OCI-LY7 (cell line): ENCODE results near the gene KRT39. TPM values are rescaled to one million over a fixed set of nuclear protein-coding genes. Genes with fewer than 3 reads are reported as not detected.

Experiments
- BruUV-seq: library from RNA; stranded (reverse); fragments of 400-500 nt; replicated peaks from 2 replicates; lab custom pipeline; 2021; lab: Mats Ljungman, UMichigan
- CTCF ChIA-PET: fragments of 300-600 bp; sonication (Branson Sonifier 250); formaldehyde crosslinking; loops from one replicate; lab custom pipeline; 2022; ENCODE audit warnings: antibody characterized with exemption; ENCODE audit not compliant: unreplicated experiment; lab: Charles Lee
- POLR2A ChIA-PET: fragments of 300-600 bp; sonication (Branson Sonifier 250); formaldehyde crosslinking; loops from one replicate; lab custom pipeline; 2022; ENCODE audit warnings: antibody characterized with exemption; lab: Charles Lee
- DNase-seq: peaks from one replicate; pipeline ENCODE4 v3.0.0-alpha.2; 2015; ENCODE audit warnings: low spot score
- H2AFZ ChIP-seq: fragments of 200-600 bp; sonication (generic), shearing (Covaris generic); 2 replicates; pipeline ENCODE4 v1.6.1; 2014; ENCODE audit warnings: mild to moderate bottlenecking, antibody characterized with exemption, low read length, moderate library complexity
- H3K27ac ChIP-seq: fragments of 200-600 bp; sonication (generic); 2 replicates; pipeline ENCODE4 v1.5.1; 2014; ENCODE audit warnings: mixed run types, low read depth, mild to moderate bottlenecking, moderate library complexity, low read length, inconsistent platforms; ENCODE audit not compliant: poor library complexity, severe bottlenecking
- H3K36me3 ChIP-seq: fragments of 200-600 bp; sonication (generic); 2 replicates; pipeline ENCODE4 v1.6.1; 2014; ENCODE audit warnings: mild to moderate bottlenecking, antibody characterized with exemption, low read length, moderate library complexity, mixed read lengths; ENCODE audit not compliant: insufficient read depth
- H3K4me1 ChIP-seq: fragments of 200-600 bp; sonication (generic); 2 replicates; pipeline ENCODE4 v1.5.1; 2014; ENCODE audit warnings: mild to moderate bottlenecking, low read length; ENCODE audit not compliant: insufficient read depth, poor library complexity, severe bottlenecking
- H3K4me2 ChIP-seq: fragments of 200-600 bp; sonication (generic); 2 replicates; pipeline ENCODE4 v1.6.1; 2014; ENCODE audit warnings: mild to moderate bottlenecking, low read length
- H3K4me3 ChIP-seq: fragments of 200-600 bp; sonication (generic); 2 replicates; pipeline ENCODE4 v1.5.1; 2014; ENCODE audit warnings: mild to moderate bottlenecking, low read depth, low read length; ENCODE audit not compliant: poor library complexity, severe bottlenecking
- H3K79me2 ChIP-seq: fragments of 200-600 bp; sonication (generic); 2 replicates; pipeline ENCODE4 v1.6.1; 2016; ENCODE audit warnings: low read depth, mild to moderate bottlenecking, low read length, moderate library complexity, mixed read lengths; ENCODE audit not compliant: insufficient read depth
- H3K9me2 ChIP-seq: fragments of 200-600 bp; sonication (generic); 2 replicates; pipeline ENCODE4 v1.6.1; 2016; ENCODE audit warnings: mild to moderate bottlenecking, low read length, mixed read lengths; ENCODE audit not compliant: insufficient read depth
- H3K9me3 ChIP-seq: fragments of 200-600 bp; sonication (generic); 2 replicates; pipeline ENCODE4 v1.6.1; 2014; ENCODE audit warnings: mild to moderate bottlenecking, mixed run types, low read length, mixed read lengths
- H4K20me1 ChIP-seq: fragments of 200-600 bp; sonication (generic); 2 replicates; pipeline ENCODE4 v1.6.1; 2014; ENCODE audit warnings: mild to moderate bottlenecking, antibody characterized with exemption, low read length, moderate library complexity, mixed read lengths; ENCODE audit not compliant: insufficient read depth
- EZH2phosphoT487 ChIP-seq: fragments of 200-600 bp; sonication (generic); IDR thresholded peaks from 2 replicates; pipeline ENCODE4 v1.6.1; 2018; ENCODE audit warnings: low read depth, borderline replicate concordance, mild to moderate bottlenecking, mixed run types, antibody characterized with exemption, low read length, moderate library complexity, mixed read lengths
- intact Hi-C: fragments of 100-400 bp; cut with micrococcal nuclease; formaldehyde crosslinking; loops from one replicate; pipeline ENCODE4 v1.10.0; 2022; ENCODE audit not compliant: unreplicated experiment
- total RNA-seq, 2 experiments: library from RNA; depleted of rRNA in 1 of 2; stranded (reverse); fragments of >200 nt in 1 of 2; shearing (Covaris generic) in 1 of 2; gene quantifications; 2 replicates each; pipeline ENCODE4 v1.2.3, GENCODE V29; 2014 to 2022
- TF ChIP-seq, protein P1 (sequence below): fragments of 200-600 bp; sonication (generic); conservative IDR thresholded peaks from 2 replicates; pipeline ENCODE4 v1.5.1; 2014; ENCODE audit warnings: mild to moderate bottlenecking, antibody characterized with exemption, low read length, moderate library complexity, mixed read lengths

The KRT39 gene
- total RNA-seq, 2 experiments from 2014 or later = not detected

DNA sequence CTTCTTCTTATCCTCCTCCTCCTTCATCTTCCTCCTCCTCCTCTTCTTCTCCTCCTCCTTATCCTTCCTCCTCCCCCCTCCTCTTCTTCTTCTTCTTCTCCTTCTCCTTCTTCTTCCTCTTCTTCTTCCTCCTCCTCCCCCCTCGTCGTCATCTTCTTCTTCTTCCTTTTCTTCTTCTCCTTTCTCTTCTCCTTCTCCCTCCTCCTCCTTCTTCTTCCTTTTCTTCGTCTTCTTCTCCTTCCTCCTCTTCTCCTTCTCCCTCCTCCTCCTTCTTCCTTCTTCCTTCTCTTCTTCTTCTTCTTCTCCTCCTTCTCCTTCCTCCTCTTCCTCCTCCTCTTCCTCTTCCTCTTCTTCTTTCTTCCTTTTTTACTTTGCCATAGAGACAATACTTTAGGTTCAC lies 24.2 kb downstream of the KRT39 start:
- no peaks in the 10 kb centered on the region for H3K79me2 ChIP-seq
- H3K36me3 ChIP-seq = no peaks in the 10 kb centered on the region
- no peak for TF ChIP-seq EZH2phosphoT487
- TF ChIP-seq, protein P1, sequence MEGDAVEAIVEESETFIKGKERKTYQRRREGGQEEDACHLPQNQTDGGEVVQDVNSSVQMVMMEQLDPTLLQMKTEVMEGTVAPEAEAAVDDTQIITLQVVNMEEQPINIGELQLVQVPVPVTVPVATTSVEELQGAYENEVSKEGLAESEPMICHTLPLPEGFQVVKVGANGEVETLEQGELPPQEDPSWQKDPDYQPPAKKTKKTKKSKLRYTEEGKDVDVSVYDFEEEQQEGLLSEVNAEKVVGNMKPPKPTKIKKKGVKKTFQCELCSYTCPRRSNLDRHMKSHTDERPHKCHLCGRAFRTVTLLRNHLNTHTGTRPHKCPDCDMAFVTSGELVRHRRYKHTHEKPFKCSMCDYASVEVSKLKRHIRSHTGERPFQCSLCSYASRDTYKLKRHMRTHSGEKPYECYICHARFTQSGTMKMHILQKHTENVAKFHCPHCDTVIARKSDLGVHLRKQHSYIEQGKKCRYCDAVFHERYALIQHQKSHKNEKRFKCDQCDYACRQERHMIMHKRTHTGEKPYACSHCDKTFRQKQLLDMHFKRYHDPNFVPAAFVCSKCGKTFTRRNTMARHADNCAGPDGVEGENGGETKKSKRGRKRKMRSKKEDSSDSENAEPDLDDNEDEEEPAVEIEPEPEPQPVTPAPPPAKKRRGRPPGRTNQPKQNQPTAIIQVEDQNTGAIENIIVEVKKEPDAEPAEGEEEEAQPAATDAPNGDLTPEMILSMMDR = no peak
- H4K20me1 ChIP-seq = no peaks in the 10 kb centered on the region
- H3K4me2 ChIP-seq = no peak overlapping the region
- H3K9me3 ChIP-seq = no peaks in the 10 kb centered on the region
- DNase-seq = no peak
- H3K9me2 ChIP-seq = no peaks in the 10 kb centered on the region
- no peak overlapping the region for H3K4me3 ChIP-seq
- no peaks in the 10 kb centered on the region for H3K4me1 ChIP-seq
- CTCF ChIA-PET = no interaction called here
- POLR2A ChIA-PET = no interaction called here
- no peak overlapping the region for H3K27ac ChIP-seq
- intact Hi-C loops = no loop called here
- H2AFZ ChIP-seq = no peak overlapping the region
- no TSS peak for BruUV-seq

DNA sequence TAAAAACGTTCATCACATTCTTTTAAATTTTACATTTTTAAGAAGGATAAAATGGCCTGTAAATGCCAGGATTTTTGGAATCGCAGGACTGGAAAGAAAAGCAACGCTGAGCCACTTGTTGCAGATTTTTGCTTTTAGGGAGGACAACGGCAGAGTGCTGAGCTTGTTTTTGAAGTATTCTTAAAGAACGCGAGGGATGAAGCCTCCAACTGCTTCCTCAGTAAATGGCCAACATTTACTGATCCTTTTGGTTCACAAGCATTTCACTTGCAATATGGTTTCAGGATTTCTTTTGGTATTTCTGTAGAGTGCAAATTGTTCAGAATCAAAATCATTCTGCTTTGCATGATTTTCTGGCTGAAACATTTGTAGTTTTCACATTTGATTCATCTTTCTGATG lies 26.5 kb downstream of the KRT39 start:
- Histone ChIP-seq H3K4me1 (no peaks in the 10 kb centered on the region), H3K4me2 (no peak overlapping the region), H3K79me2 (no peaks in the 10 kb centered on the region), H3K9me2 (no peaks in the 10 kb centered on the region), H2AFZ (no peak overlapping the region), H3K36me3 (no peaks in the 10 kb centered on the region), H3K4me3 (no peak overlapping the region), H3K9me3 (no peaks in the 10 kb centered on the region), H4K20me1 (no peaks in the 10 kb centered on the region), H3K27ac (no peak overlapping the region)
- DNase-seq = no peak
- CTCF ChIA-PET = no interaction called here
- POLR2A ChIA-PET = no interaction called here
- BruUV-seq = no TSS peak
- TF ChIP-seq EZH2phosphoT487 = no peak
- TF ChIP-seq, protein P1 = no peak
- intact Hi-C loops = no loop called here

DNA sequence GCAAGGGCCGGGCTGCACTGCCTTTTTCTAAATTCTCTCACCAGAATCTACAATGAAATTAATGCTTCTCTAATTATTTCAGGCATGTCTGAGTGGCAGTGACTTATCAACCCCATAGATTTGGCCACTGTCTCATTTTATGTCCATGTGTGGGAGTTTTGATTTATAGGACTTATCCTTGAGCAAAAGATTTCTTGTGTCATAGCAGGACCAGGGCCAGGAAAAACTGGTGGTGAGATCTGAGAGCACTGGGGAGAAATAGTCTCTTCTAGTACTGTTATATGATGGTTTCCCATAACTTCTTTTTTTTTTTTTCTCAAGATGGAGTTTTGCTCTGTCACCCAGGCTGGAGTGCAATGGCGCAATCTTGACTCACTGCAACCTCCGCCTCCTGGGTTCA lies 27.8 kb downstream of the KRT39 start:
- Histone ChIP-seq H3K36me3 (no peaks in the 10 kb centered on the region), H3K9me3 (no peaks in the 10 kb centered on the region), H2AFZ (no peak overlapping the region), H3K27ac (no peak overlapping the region), H3K4me1 (no peaks in the 10 kb centered on the region), H3K79me2 (no peaks in the 10 kb centered on the region), H3K4me3 (no peak overlapping the region), H3K4me2 (no peak overlapping the region), H4K20me1 (no peaks in the 10 kb centered on the region), H3K9me2 (no peaks in the 10 kb centered on the region)
- DNase-seq = no peak
- BruUV-seq = no TSS peak
- TF ChIP-seq, protein P1 = no peak
- no peak for TF ChIP-seq EZH2phosphoT487
- intact Hi-C loops = no loop called here
- ChIA-PET CTCF (no interaction called here), POLR2A (no interaction called here)
